GM23338 (cell line): Measurements from ENCODE around the gene KCNN3. TPM values are rescaled to one million over a fixed set of nuclear protein-coding genes. Genes with fewer than 3 reads are reported as not detected.

ENCODE experiments used
- ATAC-seq: fragments of 200-7000 bp; cut with Tn5 transposase; 3 replicates; pipeline ENCODE4 v1.9.1; 2020
- DNase-seq: peaks from one replicate; pipeline ENCODE4 v3.0.0-alpha.2; 2015; ENCODE audit warnings: low spot score
- H2AFZ ChIP-seq: fragments of 200-600 bp; sonication (generic); 2 replicates; pipeline ENCODE4 v1.8.0; 2016; ENCODE audit warnings: antibody characterized with exemption, mild to moderate bottlenecking, moderate library complexity
- H3F3A ChIP-seq: fragments of 200-600 bp; sonication (generic); replicated peaks from 2 replicates; pipeline ENCODE4 v1.8.0; 2017; ENCODE audit warnings: antibody characterized with exemption, mixed run types, low read depth
- H3K27ac ChIP-seq: fragments of 200-600 bp; sonication (generic); 2 replicates; pipeline ENCODE4 v1.6.1; 2016; ENCODE audit warnings: low read depth
- H3K27me3 ChIP-seq: fragments of 200-600 bp; sonication (generic); 2 replicates; pipeline ENCODE4 v1.8.0; 2016; ENCODE audit warnings: mild to moderate bottlenecking, mixed run types, moderate library complexity; ENCODE audit not compliant: insufficient read depth
- H3K36me3 ChIP-seq: fragments of 200-600 bp; sonication (generic); 2 replicates; pipeline ENCODE4 v1.8.0; 2016; ENCODE audit warnings: mild to moderate bottlenecking; ENCODE audit not compliant: insufficient read depth
- H3K4me1 ChIP-seq: fragments of 200-600 bp; sonication (generic); 2 replicates; pipeline ENCODE4 v1.8.0; 2016; ENCODE audit warnings: mild to moderate bottlenecking, moderate library complexity; ENCODE audit not compliant: insufficient read depth
- H3K4me2 ChIP-seq: fragments of 200-600 bp; sonication (generic); 2 replicates; pipeline ENCODE4 v1.7.1; 2017; ENCODE audit warnings: mixed run types
- H3K4me3 ChIP-seq: fragments of 200-600 bp; sonication (generic); 2 replicates; pipeline ENCODE4 v1.6.1; 2016; ENCODE audit warnings: mixed run types
- H3K79me2 ChIP-seq: fragments of 200-600 bp; sonication (generic); replicated peaks from 2 replicates; pipeline ENCODE4 v1.8.0; 2017; ENCODE audit warnings: mild to moderate bottlenecking; ENCODE audit not compliant: insufficient read depth
- H3K9me2 ChIP-seq: fragments of 200-600 bp; sonication (generic); 2 replicates; pipeline ENCODE4 v1.8.0; 2017; ENCODE audit not compliant: insufficient read depth
- H4K20me1 ChIP-seq: fragments of 200-600 bp; sonication (generic); replicated peaks from 2 replicates; pipeline ENCODE4 v1.8.0; 2017; ENCODE audit warnings: mild to moderate bottlenecking; ENCODE audit not compliant: insufficient read depth
- H3K27ac Mint-ChIP-seq: 2 replicates; pipeline ENCODE4 v1.8.0; 2020; ENCODE audit warnings: inconsistent platforms, mild to moderate bottlenecking, moderate library complexity, mixed read lengths
- H3K27me3 Mint-ChIP-seq: 3 replicates; pipeline ENCODE4 v1.8.0; 2022; ENCODE audit warnings: low read depth, mild to moderate bottlenecking, moderate library complexity, mixed read lengths, inconsistent platforms; ENCODE audit not compliant: insufficient read depth, poor library complexity
- H3K36me3 Mint-ChIP-seq: 3 replicates; pipeline ENCODE4 v1.8.0; 2021; ENCODE audit warnings: low read depth, mild to moderate bottlenecking, inconsistent platforms, moderate library complexity, mixed read lengths
- H3K4me1 Mint-ChIP-seq: 3 replicates; pipeline ENCODE4 v1.8.0; 2020; ENCODE audit warnings: mild to moderate bottlenecking, inconsistent platforms, mixed read lengths
- H3K4me3 Mint-ChIP-seq: 3 replicates; pipeline ENCODE4 v1.8.0; 2021; ENCODE audit warnings: moderate library complexity, mild to moderate bottlenecking, inconsistent platforms, mixed read lengths
- H3K9me3 Mint-ChIP-seq: 3 replicates; pipeline ENCODE4 v1.8.0; 2020; ENCODE audit warnings: moderate library complexity, mild to moderate bottlenecking, inconsistent platforms, mixed read lengths
- CTCF ChIP-seq, 2 experiments: fragments of 200-600 bp in 1 of 2; sonication (generic) in 1 of 2; conservative IDR thresholded peaks; 2 replicates each; pipeline versions ENCODE4 v1.5.1 to v1.6.1; 2016 to 2017; ENCODE audit warnings: antibody characterized with exemption in 2 of 2, low read depth in 2 of 2, mild to moderate bottlenecking in 2 of 2, moderate library complexity in 1 of 2
- EZH2 ChIP-seq: fragments of 200-600 bp; sonication (generic); IDR thresholded peaks from one replicate; pipeline ENCODE4 v1.8.0; 2017; ENCODE audit warnings: antibody characterized with exemption, mild to moderate bottlenecking, low read depth; ENCODE audit not compliant: unreplicated experiment
- EZH2phosphoT487 ChIP-seq: fragments of 200-600 bp; sonication (generic); IDR thresholded peaks from one replicate; pipeline ENCODE4 v1.8.1; 2018; ENCODE audit warnings: antibody characterized with exemption; ENCODE audit not compliant: unreplicated experiment
- JUNB ChIP-seq: IDR thresholded peaks from one replicate; pipeline ENCODE4 v1.6.1; 2016; ENCODE audit warnings: antibody characterized with exemption; ENCODE audit not compliant: unreplicated experiment
- NANOG ChIP-seq: IDR thresholded peaks from 2 replicates; pipeline ENCODE4 v1.6.1; 2016; ENCODE audit warnings: antibody characterized with exemption, borderline replicate concordance
- POLR2AphosphoS5 ChIP-seq: IDR thresholded peaks from 2 replicates; pipeline ENCODE4 v1.6.1; 2016; ENCODE audit warnings: antibody characterized with exemption, low read depth
- REST ChIP-seq: IDR thresholded peaks from one replicate; pipeline ENCODE4 v1.6.1; 2018; ENCODE audit warnings: antibody characterized with exemption; ENCODE audit not compliant: unreplicated experiment
- STAT1 ChIP-seq: IDR thresholded peaks from one replicate; pipeline ENCODE4 v1.6.1; 2016; ENCODE audit warnings: antibody characterized with exemption; ENCODE audit not compliant: unreplicated experiment
- ZNF114 ChIP-seq: fragments of 250-450 bp; sonication (Bioruptor Pico); IDR thresholded peaks from 2 replicates; pipeline ENCODE4 v1.5.0; 2020; ENCODE audit warnings: mild to moderate bottlenecking, moderate library complexity
- ZNF331 ChIP-seq: fragments of 250-450 bp; sonication (Bioruptor Pico); IDR thresholded peaks from 2 replicates; pipeline ENCODE4 v1.5.0; 2020; ENCODE audit warnings: low read depth, mild to moderate bottlenecking, moderate library complexity
- ZNF462 ChIP-seq: fragments of 250-450 bp; sonication (Bioruptor Pico); IDR thresholded peaks from 2 replicates; pipeline ENCODE4 v1.5.0; 2020; ENCODE audit warnings: mild to moderate bottlenecking, moderate library complexity
- polyA plus RNA-seq: library from polyadenylated mRNA; unstranded; fragments of >200 nt; fragmentation: Nextera tagmentation; extraction: Ambion mirVana; gene quantifications from 2 replicates; pipeline ENCODE4 v1.2.1, GENCODE V29; 2016
- total RNA-seq: library from RNA; depleted of rRNA; stranded (reverse); fragments of >200 nt; shearing (Covaris generic); gene quantifications from 2 replicates; pipeline ENCODE4 v1.2.3, GENCODE V29; 2014
- TF ChIP-seq, protein P1 (sequence below): IDR thresholded peaks from 2 replicates; pipeline ENCODE4 v1.6.1; 2016; ENCODE audit warnings: antibody characterized with exemption

Gene KCNN3
- total and polyA plus RNA-seq, 2 experiments from 2014 or later: 1.9 to 3.0 TPM

DNA sequence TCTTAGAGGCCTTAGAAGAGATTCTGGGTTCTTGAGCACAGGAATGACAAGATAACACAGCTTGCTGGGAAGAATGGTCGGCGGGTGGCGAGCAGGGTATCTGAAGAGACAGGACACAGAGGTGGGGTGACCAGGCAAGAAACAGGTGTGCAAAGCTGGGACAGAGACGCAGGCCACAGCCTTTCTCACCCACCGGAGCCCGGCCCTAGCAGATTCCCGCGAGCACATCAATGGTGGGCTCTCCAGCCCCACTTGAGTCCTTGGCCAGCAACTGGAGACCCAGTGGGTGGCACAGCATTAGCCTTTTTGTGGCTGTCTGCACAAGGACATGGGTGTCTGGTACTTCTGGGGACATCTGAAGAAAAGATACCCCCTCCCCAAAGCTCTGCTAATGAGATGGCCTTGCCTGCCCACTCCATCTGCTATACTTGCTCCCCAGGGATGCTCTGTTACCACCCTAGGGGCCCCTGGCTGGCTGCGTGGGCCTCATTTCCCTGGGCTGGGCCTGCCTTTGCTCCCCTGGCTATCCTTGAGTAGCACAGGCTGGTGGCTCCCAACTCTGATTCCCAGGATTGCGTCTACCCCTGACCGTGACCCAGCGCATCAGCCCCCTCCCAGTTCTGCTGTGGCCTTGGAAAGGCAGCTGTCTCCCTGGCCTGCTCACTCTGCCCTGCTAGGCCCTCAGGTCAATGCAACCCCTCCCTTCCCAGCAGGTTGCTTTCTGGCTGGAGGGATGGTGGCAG is 134.8 kb downstream of the KCNN3 start:
- no peak overlapping the region for H3K4me2 ChIP-seq
- H3K4me3 Mint-ChIP-seq: no peak overlapping the region

More for the DNA sequence above, 134.8 kb downstream of the KCNN3 start:
- H3K9me3 Mint-ChIP-seq: no peaks in the 10 kb centered on the region
- H3K4me1 Mint-ChIP-seq: peaks cover 12% of the 10 kb centered on the region
- Histone ChIP-seq H3K27ac (no peak overlapping the region), H3K79me2 (no peaks in the 10 kb centered on the region), H3K9me2 (no peaks in the 10 kb centered on the region; the same call in 1 of the 2 replicates), H2AFZ (no peak overlapping the region), H3K36me3 (no peaks in the 10 kb centered on the region), H3K4me1 (peaks cover 12% of the 10 kb centered on the region), H3F3A (no peaks in the 10 kb centered on the region), H3K27me3 (no peaks in the 10 kb centered on the region), H3K4me3 (no peak overlapping the region), H4K20me1 (no peaks in the 10 kb centered on the region)
- no peak for DNase-seq
- TF ChIP-seq EZH2phosphoT487 (no peak), NANOG (no peak), STAT1 (no peak), JUNB (no peak), POLR2AphosphoS5 (no peak), CTCF (conservative IDR thresholded peaks at IDR 0.05; ENCODE audit: low read depth in 2 of 2) (no peak), ZNF114 (CRISPR knock-in tag) (no peak), ZNF462 (CRISPR knock-in tag) (no peak), REST (no peak), ZNF331 (CRISPR knock-in tag) (no peak), EZH2 (no peak)
- TF ChIP-seq, protein P1, sequence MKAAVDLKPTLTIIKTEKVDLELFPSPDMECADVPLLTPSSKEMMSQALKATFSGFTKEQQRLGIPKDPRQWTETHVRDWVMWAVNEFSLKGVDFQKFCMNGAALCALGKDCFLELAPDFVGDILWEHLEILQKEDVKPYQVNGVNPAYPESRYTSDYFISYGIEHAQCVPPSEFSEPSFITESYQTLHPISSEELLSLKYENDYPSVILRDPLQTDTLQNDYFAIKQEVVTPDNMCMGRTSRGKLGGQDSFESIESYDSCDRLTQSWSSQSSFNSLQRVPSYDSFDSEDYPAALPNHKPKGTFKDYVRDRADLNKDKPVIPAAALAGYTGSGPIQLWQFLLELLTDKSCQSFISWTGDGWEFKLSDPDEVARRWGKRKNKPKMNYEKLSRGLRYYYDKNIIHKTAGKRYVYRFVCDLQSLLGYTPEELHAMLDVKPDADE: no peak
- H3K36me3 Mint-ChIP-seq: no peaks in the 10 kb centered on the region
- peaks cover 5% of the 10 kb centered on the region for H3K27me3 Mint-ChIP-seq
- ATAC-seq: peak; percentile 47
- no peak overlapping the region for H3K27ac Mint-ChIP-seq
